ENCODE results near the gene TPO.

The TPO gene

DNA sequence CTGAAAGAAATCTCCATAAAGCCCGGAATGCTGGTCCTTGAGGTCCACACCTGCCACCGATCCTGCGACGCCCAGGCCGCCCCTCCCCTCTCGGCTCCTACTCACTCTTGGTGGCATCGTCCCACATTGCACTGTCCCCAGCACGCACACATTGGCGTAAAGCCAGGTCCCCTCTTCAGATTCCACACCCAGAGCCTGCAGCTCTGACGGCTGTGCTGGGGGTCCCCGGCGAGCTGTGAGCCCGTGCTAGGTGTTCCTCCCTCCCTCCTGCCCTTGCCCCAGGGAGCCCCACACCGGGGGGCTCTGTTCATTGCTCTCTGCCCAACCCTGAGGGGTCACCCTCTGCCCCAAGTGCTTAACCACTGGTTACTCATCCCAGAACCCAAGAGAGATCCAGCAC is 8.5 kb downstream of the TPO start:
- Mint-ChIP-seq H3K4me1 (ENCODE audit: low read depth) (no peaks in the 10 kb centered on the region), H3K9me3 (ENCODE audit: low read depth) (no peaks in the 10 kb centered on the region)

DNA sequence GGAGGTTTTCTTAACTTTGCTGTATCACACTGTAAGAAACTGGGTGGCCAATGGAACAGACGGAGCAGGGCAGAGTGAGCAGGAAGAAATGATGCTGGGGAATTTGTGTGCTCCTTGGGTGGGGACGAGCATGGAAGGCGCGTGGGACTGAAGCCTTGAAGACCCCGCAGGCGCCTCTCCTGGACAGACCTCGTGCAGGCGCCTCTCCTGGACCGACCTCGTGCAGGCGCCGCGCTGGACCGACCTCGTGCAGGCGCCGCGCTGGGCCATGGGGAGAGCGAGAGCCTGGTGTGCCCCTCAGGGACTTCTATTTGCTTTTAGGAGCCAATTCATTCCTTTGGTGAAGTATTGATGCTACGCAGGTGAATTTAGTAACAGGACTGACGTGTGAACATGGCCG is 8.9 kb downstream of the TPO start:
- Mint-ChIP-seq H3K27ac (no peak overlapping the region), H3K4me3 (no peak overlapping the region), H3K27me3 (peaks cover 2% of the 10 kb centered on the region), H3K36me3 (no peaks in the 10 kb centered on the region), H3K4me1 (ENCODE audit: low read depth) (no peaks in the 10 kb centered on the region), H3K9me3 (ENCODE audit: low read depth) (no peaks in the 10 kb centered on the region)

More for the DNA sequence above, 8.5 kb downstream of the TPO start:
- H3K36me3 Mint-ChIP-seq: no peaks in the 10 kb centered on the region
- H3K27me3 Mint-ChIP-seq: peaks cover 2% of the 10 kb centered on the region
- H3K4me3 Mint-ChIP-seq: no peak overlapping the region
- H3K27ac Mint-ChIP-seq: no peak overlapping the region

DNA sequence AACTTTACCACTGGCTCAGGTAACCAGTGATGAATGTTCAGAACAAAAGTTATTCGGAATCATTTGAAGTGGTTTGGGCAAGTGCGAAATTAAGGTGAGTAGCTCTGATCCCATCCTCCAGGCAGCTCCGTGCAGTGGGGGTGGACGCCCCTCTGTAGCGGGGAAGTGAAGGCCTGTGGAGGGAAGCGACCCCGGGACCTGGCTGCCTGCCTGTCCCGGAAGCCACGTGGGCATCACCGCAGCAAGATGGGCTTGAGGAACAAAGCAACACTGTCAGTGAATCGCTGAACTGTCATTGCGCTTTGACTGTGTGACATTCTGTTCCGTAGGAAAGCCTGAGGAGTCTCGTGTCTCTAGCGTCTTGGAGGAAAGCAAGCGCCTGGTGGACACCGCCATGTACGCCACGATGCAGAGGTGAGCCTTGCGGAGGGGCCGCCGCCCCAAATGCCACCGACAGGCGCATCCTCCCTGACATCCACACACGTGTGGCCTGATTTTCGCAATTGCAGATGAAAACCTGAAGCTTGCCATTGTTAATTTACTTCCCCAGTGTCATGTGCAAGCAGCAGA is 9.5 kb downstream of the TPO start:
- Mint-ChIP-seq H3K27ac (no peak overlapping the region), H3K36me3 (no peaks in the 10 kb centered on the region), H3K4me1 (ENCODE audit: low read depth) (no peaks in the 10 kb centered on the region), H3K9me3 (ENCODE audit: low read depth) (no peaks in the 10 kb centered on the region), H3K4me3 (no peak overlapping the region), H3K27me3 (peaks cover 2% of the 10 kb centered on the region)

DNA sequence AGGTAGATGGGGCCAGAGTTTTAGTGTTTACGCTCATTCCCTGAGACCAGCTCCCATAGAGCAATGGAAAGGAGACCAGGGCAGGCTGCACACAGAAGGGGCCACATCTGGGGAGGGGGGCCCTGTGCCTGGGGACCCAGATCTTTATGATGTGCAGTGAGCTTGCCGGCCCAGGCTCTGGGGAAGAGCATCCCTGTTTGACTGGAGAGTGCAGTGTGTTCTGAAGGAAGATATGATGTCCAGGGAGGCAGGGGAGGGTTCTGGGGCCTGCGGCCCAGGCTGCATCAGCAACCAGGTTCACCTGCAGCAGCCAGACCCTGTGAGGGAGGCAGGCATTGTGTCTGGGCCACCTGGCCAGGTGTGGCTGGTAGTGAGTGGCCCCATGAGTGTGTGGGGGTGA is 13.8 kb downstream of the TPO start:
- Mint-ChIP-seq H3K36me3 (no peaks in the 10 kb centered on the region), H3K27me3 (no peaks in the 10 kb centered on the region), H3K4me3 (no peak overlapping the region), H3K4me1 (ENCODE audit: low read depth) (no peaks in the 10 kb centered on the region), H3K9me3 (ENCODE audit: low read depth) (no peaks in the 10 kb centered on the region), H3K27ac (no peak overlapping the region)

DNA sequence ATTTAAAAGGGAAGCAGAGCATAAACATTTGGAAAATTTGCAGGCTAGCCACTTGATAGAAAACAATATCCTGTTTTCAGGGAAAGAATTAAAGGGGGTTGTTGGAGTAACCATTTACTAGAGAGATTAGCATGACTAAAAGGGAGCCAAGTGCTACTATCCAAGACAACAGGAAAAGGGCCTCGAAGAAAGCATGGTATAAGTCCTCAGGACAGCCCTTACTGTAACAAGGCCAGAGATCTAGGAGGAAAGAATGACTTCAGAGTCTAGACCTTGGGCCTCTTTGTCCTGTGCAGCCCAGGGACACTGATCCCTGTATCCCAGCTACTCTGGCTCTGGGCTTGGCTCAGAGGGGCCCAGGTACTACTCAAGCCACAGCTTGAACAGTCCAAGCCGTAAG is 16.6 kb downstream of the TPO start:
- Mint-ChIP-seq H3K9me3 (ENCODE audit: low read depth) (no peaks in the 10 kb centered on the region), H3K4me1 (ENCODE audit: low read depth) (no peaks in the 10 kb centered on the region), H3K36me3 (no peaks in the 10 kb centered on the region), H3K4me3 (no peak overlapping the region), H3K27ac (no peak overlapping the region), H3K27me3 (no peaks in the 10 kb centered on the region)

DNA sequence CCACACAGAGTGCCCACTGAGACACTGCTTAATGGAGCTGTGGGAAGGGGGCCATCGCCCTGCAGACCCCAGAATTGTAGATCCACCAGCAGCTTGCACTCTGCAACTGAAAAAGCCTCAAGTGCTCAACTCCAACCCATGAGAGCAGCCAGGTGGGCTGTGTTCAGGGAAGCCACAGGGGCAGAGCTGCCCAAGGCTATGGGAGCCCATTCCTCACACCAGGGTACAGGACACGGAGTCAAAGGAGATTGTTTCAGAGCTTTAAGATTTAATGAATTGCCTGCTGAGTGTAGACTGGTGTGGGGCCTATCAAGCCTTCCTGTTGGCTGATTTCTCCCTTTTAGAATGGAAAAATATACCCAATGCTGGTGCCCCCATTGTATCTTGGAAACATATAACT is 17.2 kb downstream of the TPO start:
- no peaks in the 10 kb centered on the region for H3K36me3 Mint-ChIP-seq
- no peaks in the 10 kb centered on the region for H3K4me1 Mint-ChIP-seq (ENCODE audit: low read depth)
- no peaks in the 10 kb centered on the region for H3K9me3 Mint-ChIP-seq (ENCODE audit: low read depth)
- H3K27me3 Mint-ChIP-seq: no peaks in the 10 kb centered on the region
- no peak overlapping the region for H3K4me3 Mint-ChIP-seq
- no peak overlapping the region for H3K27ac Mint-ChIP-seq

DNA sequence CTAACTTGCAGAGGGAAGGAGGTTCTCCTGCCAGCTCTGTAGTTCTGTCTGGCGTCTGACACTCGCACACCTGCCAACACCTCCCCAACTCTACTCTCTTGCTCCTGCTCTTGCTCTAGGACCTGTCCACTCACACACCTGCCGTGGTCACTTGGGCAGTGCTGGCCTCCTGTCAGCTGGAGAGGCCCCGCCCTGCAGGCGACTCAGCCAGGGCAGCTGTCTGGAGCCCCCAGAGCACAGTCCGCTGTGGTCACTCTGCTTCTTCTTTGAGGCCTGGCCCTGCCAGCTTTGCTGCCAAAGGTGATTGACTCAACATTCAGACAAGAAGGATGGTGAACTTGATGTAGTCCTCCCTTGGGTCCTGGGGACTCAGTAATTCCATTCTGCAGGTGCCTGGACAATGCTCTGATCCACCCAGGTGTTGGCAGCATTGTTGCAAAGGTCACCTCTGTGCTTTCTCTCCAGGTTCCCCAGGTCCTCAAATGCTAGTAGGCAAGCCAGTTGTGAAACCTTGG is 18.7 kb downstream of the TPO start:
- Mint-ChIP-seq H3K27me3 (no peaks in the 10 kb centered on the region), H3K9me3 (ENCODE audit: low read depth) (no peaks in the 10 kb centered on the region), H3K27ac (no peak overlapping the region), H3K4me1 (ENCODE audit: low read depth) (no peaks in the 10 kb centered on the region), H3K4me3 (no peak overlapping the region), H3K36me3 (no peaks in the 10 kb centered on the region)

DNA sequence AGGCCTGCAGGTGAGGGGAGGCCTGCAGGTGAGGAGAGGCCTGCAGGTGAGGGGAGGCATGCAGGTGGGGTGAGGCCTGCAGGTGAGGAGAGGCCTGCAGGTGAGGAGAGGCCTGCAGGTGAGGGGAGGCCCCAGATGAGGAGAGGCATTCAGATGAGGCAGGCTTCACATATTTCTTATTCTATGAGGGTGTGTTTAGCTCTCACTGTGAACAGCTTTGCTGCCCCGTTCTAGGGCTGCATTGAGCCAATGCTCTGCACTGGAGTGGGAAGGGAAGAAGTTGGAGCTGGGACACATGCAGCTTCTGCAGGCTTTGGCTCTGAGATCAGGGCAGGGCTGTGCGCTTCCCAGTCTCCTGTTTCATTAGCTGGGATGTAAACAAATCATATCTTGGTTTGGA is 19.5 kb downstream of the TPO start:
- Mint-ChIP-seq H3K4me1 (ENCODE audit: low read depth) (no peaks in the 10 kb centered on the region), H3K27me3 (no peaks in the 10 kb centered on the region), H3K27ac (no peak overlapping the region), H3K9me3 (ENCODE audit: low read depth) (no peaks in the 10 kb centered on the region), H3K36me3 (no peaks in the 10 kb centered on the region), H3K4me3 (no peak overlapping the region)

DNA sequence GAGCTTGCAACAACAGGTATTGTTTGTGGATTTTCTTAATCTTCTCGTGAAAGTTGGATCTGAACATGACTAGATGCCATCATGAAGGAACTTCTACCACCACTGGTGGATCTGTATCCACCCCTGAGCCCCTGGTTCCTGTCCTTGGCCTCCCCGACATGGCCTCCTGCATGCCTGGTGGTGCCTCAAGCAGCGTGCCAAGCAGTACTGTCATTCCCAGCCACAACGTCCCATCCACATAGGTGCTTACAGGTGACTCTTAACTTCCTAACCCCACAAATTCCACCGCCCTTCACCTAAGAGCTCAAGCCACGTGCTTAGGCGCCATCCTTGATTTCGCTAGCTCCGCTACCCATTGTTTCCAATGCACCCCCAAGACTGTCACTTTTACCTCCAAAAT is 23.1 kb downstream of the TPO start:
- H3K36me3 Mint-ChIP-seq: no peaks in the 10 kb centered on the region
- no peaks in the 10 kb centered on the region for H3K9me3 Mint-ChIP-seq (ENCODE audit: low read depth)
- H3K27me3 Mint-ChIP-seq: no peaks in the 10 kb centered on the region
- no peak overlapping the region for H3K4me3 Mint-ChIP-seq
- no peaks in the 10 kb centered on the region for H3K4me1 Mint-ChIP-seq (ENCODE audit: low read depth)
- no peak overlapping the region for H3K27ac Mint-ChIP-seq

DNA sequence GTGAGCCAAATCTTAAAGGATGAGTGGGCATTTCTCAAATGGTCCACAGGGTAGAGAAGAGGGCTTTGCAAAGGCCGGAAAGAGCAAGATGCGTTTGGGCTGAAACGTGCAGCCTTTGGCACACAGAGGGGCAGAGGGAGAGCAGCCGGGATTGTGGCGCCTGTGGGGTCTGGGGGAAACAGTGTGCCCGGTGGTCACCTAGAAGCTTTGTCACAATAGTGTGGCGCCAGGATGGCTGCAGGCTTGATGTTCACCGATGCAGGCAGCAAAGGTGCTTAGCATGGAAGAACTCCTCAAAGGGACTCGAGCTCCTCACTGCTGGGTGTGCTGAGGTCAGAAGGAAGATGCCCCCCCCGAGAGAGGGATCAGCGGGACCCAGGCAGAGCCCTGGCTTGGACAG is 23.8 kb downstream of the TPO start:
- no peak overlapping the region for H3K4me3 Mint-ChIP-seq
- no peaks in the 10 kb centered on the region for H3K36me3 Mint-ChIP-seq
- H3K4me1 Mint-ChIP-seq (ENCODE audit: low read depth): no peaks in the 10 kb centered on the region
- H3K9me3 Mint-ChIP-seq (ENCODE audit: low read depth): no peaks in the 10 kb centered on the region
- no peak overlapping the region for H3K27ac Mint-ChIP-seq
- H3K27me3 Mint-ChIP-seq: no peaks in the 10 kb centered on the region

DNA sequence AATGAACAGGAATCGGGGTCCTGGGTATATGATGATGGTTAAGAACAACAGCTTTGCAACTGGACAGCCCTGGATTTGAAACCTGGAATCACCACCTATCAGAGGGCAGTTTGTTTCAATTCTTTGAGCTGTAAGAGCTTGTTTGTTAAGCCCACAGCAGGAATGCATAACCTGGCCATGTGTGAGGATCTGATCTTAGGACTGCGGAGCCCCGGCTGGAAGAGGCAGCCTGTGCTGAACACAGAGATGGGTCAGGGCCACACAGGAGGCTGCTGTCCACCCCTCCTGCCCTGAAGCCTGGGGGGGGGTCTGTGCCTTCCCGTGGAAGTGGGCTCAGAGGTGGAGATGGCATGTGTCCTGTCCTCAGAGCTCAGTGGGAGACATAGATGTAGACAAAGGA is 24.3 kb downstream of the TPO start:
- Mint-ChIP-seq H3K27me3 (no peaks in the 10 kb centered on the region), H3K36me3 (no peaks in the 10 kb centered on the region), H3K9me3 (ENCODE audit: low read depth) (no peaks in the 10 kb centered on the region)

DNA sequence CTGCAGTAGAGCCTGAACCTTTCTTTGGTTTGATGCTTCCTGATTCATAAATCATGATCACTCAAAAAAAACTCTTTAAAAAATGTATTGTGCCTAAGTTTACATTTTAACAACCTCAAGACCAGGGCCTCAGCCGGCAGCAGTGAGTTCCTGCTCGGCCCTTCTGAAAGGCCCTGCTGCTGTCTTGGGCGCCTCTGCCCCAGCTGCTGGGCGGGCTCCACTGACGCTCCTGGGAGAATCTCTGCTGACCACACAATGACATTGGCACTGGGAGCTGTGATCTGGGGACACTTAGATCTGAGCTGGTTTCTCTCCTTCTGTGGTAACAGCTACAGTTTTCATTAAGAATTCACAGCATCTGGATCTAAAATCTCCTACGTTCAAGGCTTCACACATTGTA is 25.7 kb downstream of the TPO start:
- H3K9me3 Mint-ChIP-seq (ENCODE audit: low read depth): no peaks in the 10 kb centered on the region
- no peaks in the 10 kb centered on the region for H3K27me3 Mint-ChIP-seq
- no peaks in the 10 kb centered on the region for H3K36me3 Mint-ChIP-seq
- H3K4me1 Mint-ChIP-seq (ENCODE audit: low read depth): no peaks in the 10 kb centered on the region
- no peak overlapping the region for H3K27ac Mint-ChIP-seq
- H3K4me3 Mint-ChIP-seq: no peak overlapping the region

More for the DNA sequence above, 24.3 kb downstream of the TPO start:
- H3K27ac Mint-ChIP-seq: no peak overlapping the region
- H3K4me1 Mint-ChIP-seq (ENCODE audit: low read depth): no peaks in the 10 kb centered on the region
- no peak overlapping the region for H3K4me3 Mint-ChIP-seq

DNA sequence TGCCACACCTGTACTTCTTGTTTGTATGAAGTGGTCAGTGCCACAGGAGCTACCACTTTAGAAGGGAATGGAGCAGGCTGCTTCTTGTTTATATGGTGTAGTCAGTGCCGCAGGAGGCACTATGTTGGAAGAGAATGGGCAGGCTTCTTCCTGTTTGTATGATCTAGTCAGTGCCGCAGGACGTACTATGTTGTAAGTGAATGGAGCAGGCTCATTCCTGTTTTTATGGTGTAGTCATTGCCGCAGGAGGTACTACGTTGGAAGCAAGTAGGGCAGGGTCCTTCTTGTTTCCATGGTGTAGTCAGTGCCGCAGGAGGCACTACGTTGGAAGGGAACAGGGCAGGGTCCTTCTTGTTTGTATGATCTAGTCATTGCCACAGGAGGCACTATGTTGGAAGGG is 27.3 kb downstream of the TPO start:
- H3K27me3 Mint-ChIP-seq: no peaks in the 10 kb centered on the region
- H3K27ac Mint-ChIP-seq: no peak overlapping the region
- no peaks in the 10 kb centered on the region for H3K36me3 Mint-ChIP-seq
- no peak overlapping the region for H3K4me3 Mint-ChIP-seq
- H3K9me3 Mint-ChIP-seq (ENCODE audit: low read depth): no peaks in the 10 kb centered on the region
- H3K4me1 Mint-ChIP-seq (ENCODE audit: low read depth): no peaks in the 10 kb centered on the region

DNA sequence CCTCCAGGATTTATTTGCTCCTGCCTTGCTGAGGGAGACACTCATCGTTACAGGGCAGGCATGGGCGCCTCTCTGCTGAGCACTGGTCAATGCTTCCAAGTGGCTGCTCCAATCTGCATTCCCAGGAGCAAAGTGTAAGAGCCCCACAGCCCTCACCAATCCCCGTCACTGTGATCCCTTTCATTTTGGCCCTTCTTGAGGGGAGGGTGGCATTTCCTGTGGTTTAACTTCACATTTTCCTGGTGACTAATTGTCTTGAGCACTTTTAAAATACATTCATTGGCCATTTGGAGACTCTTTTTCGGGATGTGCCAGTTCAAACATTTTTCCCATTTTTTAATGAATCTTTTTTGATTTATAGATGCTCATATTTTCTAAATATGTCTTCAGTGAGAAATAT is 33.0 kb downstream of the TPO start:
- Mint-ChIP-seq H3K36me3 (peaks cover 2% of the 10 kb centered on the region), H3K27ac (no peak overlapping the region), H3K9me3 (ENCODE audit: low read depth) (no peaks in the 10 kb centered on the region), H3K27me3 (peaks cover 7% of the 10 kb centered on the region), H3K4me1 (ENCODE audit: low read depth) (peaks cover 1% of the 10 kb centered on the region), H3K4me3 (no peak overlapping the region)

DNA sequence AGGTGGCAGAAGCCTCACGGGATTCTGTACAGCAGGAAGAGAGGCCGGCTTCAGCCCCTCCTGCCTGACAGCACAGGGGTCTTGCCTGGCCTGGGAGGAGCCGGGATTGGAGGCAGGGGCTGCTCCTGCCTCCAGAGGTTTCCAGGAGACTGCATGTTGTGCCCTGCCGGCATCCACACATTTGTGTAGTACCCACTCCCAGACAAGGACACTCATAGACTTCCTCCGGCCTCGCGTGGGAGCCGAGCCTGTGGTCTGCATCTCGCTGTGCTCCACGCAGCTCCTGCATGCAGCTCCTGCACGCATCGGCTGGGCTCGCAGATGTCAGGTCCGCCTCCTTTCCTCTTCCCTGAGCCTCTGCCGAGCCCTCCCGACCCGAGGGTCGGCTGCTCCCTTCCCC is 34.7 kb downstream of the TPO start:
- Mint-ChIP-seq H3K27me3 (peaks cover 7% of the 10 kb centered on the region), H3K4me3 (no peak overlapping the region), H3K36me3 (peaks cover 2% of the 10 kb centered on the region), H3K9me3 (ENCODE audit: low read depth) (no peaks in the 10 kb centered on the region), H3K4me1 (ENCODE audit: low read depth) (peaks cover 1% of the 10 kb centered on the region), H3K27ac (no peak overlapping the region)

DNA sequence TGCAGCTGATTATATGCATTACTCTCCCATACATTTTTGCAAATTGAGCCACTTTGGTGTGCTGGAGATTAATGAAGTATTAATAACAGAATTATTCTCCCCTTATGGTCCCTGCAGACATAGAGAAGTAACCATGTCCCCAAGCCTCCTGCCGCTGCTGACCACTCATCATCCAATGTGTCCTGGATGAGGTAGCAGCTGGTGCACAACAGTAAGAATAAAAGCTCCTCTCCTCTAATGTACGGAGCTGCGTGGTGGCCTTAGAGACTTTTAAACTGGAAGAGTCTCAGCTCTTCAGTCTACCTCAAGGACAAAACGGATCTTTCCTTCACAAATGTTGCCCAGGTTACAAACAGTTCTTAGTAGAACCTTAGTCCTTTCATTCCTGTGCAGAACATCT is 37.7 kb downstream of the TPO start:
- H3K27me3 Mint-ChIP-seq: peaks cover 7% of the 10 kb centered on the region

More for the DNA sequence above, 37.7 kb downstream of the TPO start:
- Mint-ChIP-seq H3K4me3 (no peak overlapping the region), H3K36me3 (peaks cover 2% of the 10 kb centered on the region), H3K9me3 (ENCODE audit: low read depth) (no peaks in the 10 kb centered on the region), H3K4me1 (ENCODE audit: low read depth) (peaks cover 1% of the 10 kb centered on the region), H3K27ac (no peak overlapping the region)

All from activated naive CD8-positive, alpha-beta T cell (primary cell).